HepG2 (cell line): ENCODE results near the gene HS3ST3B1. TPM values are rescaled to one million over a fixed set of nuclear protein-coding genes. Genes with fewer than 3 reads are reported as not detected.

ENCODE experiments used
- AGO2 ChIP-seq: fragments of 200-400 bp; formaldehyde crosslinking; optimal IDR thresholded peaks from 2 replicates; pipeline ENCODE3; 2017; ENCODE audit warnings: mild to moderate bottlenecking, low read depth, low read length, moderate library complexity
- CREBL2 ChIP-seq: sonication (generic); formaldehyde crosslinking; IDR thresholded peaks from 2 replicates; pipeline ENCODE4 v1.8.1; 2023; ENCODE audit warnings: missing genetic modification reagents, mild to moderate bottlenecking, borderline replicate concordance
- EP300 ChIP-seq, 3 experiments: sonication (generic) in 1 of 3; formaldehyde crosslinking in 1 of 3; IDR thresholded peaks; 2 replicates each; pipeline versions ENCODE4 v1.5.1 to v1.6.1; 2011 to 2020; ENCODE audit warnings: low read depth in 2 of 3, low read length in 2 of 3, borderline replicate concordance in 1 of 3, improper control_type of control experiment in 1 of 3, mild to moderate bottlenecking in 1 of 3, missing genetic modification reagents in 1 of 3, moderate library complexity in 1 of 3
- FOSL2 ChIP-seq: sonication (generic); formaldehyde crosslinking; IDR thresholded peaks from 2 replicates; pipeline ENCODE4 v1.4.0; 2020; ENCODE audit warnings: missing genetic modification reagents
- HNRNPL ChIP-seq: fragments of 200-400 bp; formaldehyde crosslinking; IDR thresholded peaks from 2 replicates; pipeline ENCODE4 v1.6.1; 2017; ENCODE audit warnings: mild to moderate bottlenecking, low read depth, low read length
- MAFG ChIP-seq: sonication (generic); formaldehyde crosslinking; IDR thresholded peaks from 2 replicates; pipeline ENCODE4 v1.5.1; 2020; ENCODE audit warnings: mild to moderate bottlenecking, missing genetic modification reagents
- MXD3 ChIP-seq: IDR thresholded peaks from 2 replicates; pipeline ENCODE4 v1.6.1; 2016; ENCODE audit warnings: mild to moderate bottlenecking, missing biosample characterization, missing genetic modification reagents
- NKX3-1 ChIP-seq: sonication (generic); formaldehyde crosslinking; IDR thresholded peaks from 2 replicates; pipeline ENCODE4 v1.5.0; 2020; ENCODE audit warnings: missing genetic modification reagents
- PHB2 ChIP-seq: fragments of 450-650 bp; IDR thresholded peaks from 2 replicates; pipeline ENCODE4 v1.6.1; 2018; ENCODE audit not compliant: partially characterized antibody
- PLRG1 ChIP-seq: fragments of 450-650 bp; conservative IDR thresholded peaks from 2 replicates; pipeline ENCODE4 v1.6.1; 2016
- SIN3A ChIP-seq: IDR thresholded peaks from 2 replicates; pipeline ENCODE4 v1.6.1; 2011; ENCODE audit warnings: low read depth, mild to moderate bottlenecking, control low read depth, low read length, borderline replicate concordance
- SMAD3 ChIP-seq: sonication (generic); formaldehyde crosslinking; IDR thresholded peaks from 2 replicates; pipeline ENCODE4 v1.4.0; 2020; ENCODE audit warnings: missing genetic modification reagents
- SMC3 ChIP-seq: IDR thresholded peaks from 2 replicates; pipeline ENCODE4 v1.6.1; 2011; ENCODE audit warnings: low read length, improper control_type of control experiment
- STAG1 ChIP-seq: sonication (generic); formaldehyde crosslinking; IDR thresholded peaks from 2 replicates; pipeline ENCODE4 v1.4.0; 2020; ENCODE audit warnings: missing genetic modification reagents
- TMF1 ChIP-seq: sonication (generic); formaldehyde crosslinking; IDR thresholded peaks from 2 replicates; pipeline ENCODE4 v1.8.1; 2022; ENCODE audit warnings: low read depth, missing genetic modification reagents
- TOPORS ChIP-seq: sonication (generic); formaldehyde crosslinking; IDR thresholded peaks from 2 replicates; pipeline ENCODE4 v1.8.0; 2023; ENCODE audit warnings: mild to moderate bottlenecking, missing genetic modification reagents
- TRIM24 ChIP-seq: sonication (generic); formaldehyde crosslinking; IDR thresholded peaks from 2 replicates; pipeline ENCODE4 v1.8.0; 2022; ENCODE audit warnings: mild to moderate bottlenecking, missing genetic modification reagents
- YEATS2 ChIP-seq: sonication (generic); formaldehyde crosslinking; IDR thresholded peaks from 2 replicates; pipeline ENCODE4 v1.4.0; 2020; ENCODE audit warnings: missing genetic modification reagents, borderline replicate concordance
- ZBTB39 ChIP-seq: sonication (generic); formaldehyde crosslinking; IDR thresholded peaks from 2 replicates; pipeline ENCODE4 v1.5.0; 2020; ENCODE audit warnings: missing genetic modification reagents
- ZMYM4 ChIP-seq: sonication (generic); formaldehyde crosslinking; IDR thresholded peaks from 2 replicates; pipeline ENCODE4 v1.8.1; 2023; ENCODE audit warnings: mild to moderate bottlenecking, missing genetic modification reagents
- ZNF552 ChIP-seq: sonication (generic); formaldehyde crosslinking; IDR thresholded peaks from 2 replicates; pipeline ENCODE4 v1.9.0; 2022; ENCODE audit warnings: missing genetic modification reagents, mild to moderate bottlenecking, borderline replicate concordance
- ZNF589 ChIP-seq: sonication (generic); formaldehyde crosslinking; conservative IDR thresholded peaks from 2 replicates; pipeline ENCODE4 v1.8.0; 2022; ENCODE audit warnings: mild to moderate bottlenecking, moderate library complexity, missing genetic modification reagents
- ZNF740 ChIP-seq: sonication (generic); formaldehyde crosslinking; IDR thresholded peaks from 2 replicates; pipeline ENCODE4 v1.4.0; 2020; ENCODE audit warnings: missing genetic modification reagents
- ZNF775 ChIP-seq: sonication (generic); formaldehyde crosslinking; IDR thresholded peaks from 2 replicates; pipeline ENCODE4 v1.4.0; 2020; ENCODE audit warnings: missing genetic modification reagents, mild to moderate bottlenecking, moderate library complexity, borderline replicate concordance
- polyA plus RNA-seq, 8 experiments: library from polyadenylated mRNA; depleted of rRNA in 3 of 8; stranded (reverse) in 7 of 8; unstranded in 1 of 8; fragments of >200 nt; fragmentation: Illumina TruSeq in 4 of 8; extraction: Trizol in 4 of 8; gene quantifications; 2 replicates each; pipeline versions ENCODE4 v1.2.1 to v1.2.3, GENCODE V29; 2011 to 2016; ENCODE audit warnings: low read depth in 4 of 8, missing spikeins in 1 of 8, mixed read lengths in 1 of 8; ENCODE audit not compliant: insufficient read depth in 1 of 8
- total RNA-seq, 5 experiments: library from RNA; depleted of rRNA; stranded (reverse); fragments of >200 nt; fragmentation: Illumina TruSeq; extraction: Trizol; gene quantifications; 2 replicates each; pipeline ENCODE4 v1.2.3, GENCODE V29; 2016; ENCODE audit warnings: low read depth in 1 of 5
- TF ChIP-seq, protein P1 (sequence below): sonication (generic); formaldehyde crosslinking; IDR thresholded peaks from 2 replicates; pipeline ENCODE4 v1.5.1; 2020; ENCODE audit warnings: mild to moderate bottlenecking, missing genetic modification reagents

Gene HS3ST3B1
- total and polyA plus RNA-seq, 2 of the 13 experiments (the other 11 are each of a cell fraction or from before 2014, with no cell fraction given), result 15.7 to 39.5 TPM

DNA sequence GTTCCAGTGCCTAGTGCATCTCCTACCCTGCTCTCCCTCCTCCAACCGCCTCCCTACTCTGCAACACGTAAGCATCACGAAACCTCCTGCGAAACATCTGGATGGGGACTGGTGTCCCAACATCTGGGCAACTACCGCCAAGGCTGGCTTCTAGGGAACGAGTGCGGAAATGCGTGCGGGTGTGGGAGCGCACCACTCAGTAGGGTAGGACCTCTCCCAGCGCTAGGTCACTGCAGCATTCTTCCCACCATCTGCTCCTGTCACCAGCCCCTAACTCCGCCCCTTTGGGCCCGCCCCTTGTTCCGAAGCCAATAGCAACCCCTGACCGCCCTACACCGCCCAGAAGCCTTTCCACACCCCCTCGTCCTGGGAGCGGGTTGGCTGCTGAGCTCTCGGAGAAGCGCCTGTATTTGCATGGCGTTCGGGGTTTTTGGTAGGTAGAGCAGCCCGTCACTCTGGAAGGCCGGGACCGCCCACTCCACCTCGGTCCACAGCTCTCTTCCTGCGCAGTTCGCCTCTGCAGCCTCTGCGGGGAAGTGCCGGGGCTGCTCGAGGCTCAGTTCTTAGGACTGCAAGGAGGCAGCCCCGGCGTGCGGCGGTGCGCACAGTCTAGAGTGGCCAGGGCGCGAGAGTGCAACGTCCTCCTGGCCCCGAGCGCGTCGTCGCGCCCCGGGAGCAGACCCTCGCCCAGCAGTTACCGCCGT lies at the start of gene HS3ST3B1 (continued):
- TF ChIP-seq MXD3, result peak; percentile 85
- 0 out of 2 replicates have a peak, but pooled peaks have one; percentile 49 for TF ChIP-seq YEATS2
- TF ChIP-seq SIN3A, result peak; percentile 97
- no peak for TF ChIP-seq HNRNPL
- TF ChIP-seq EP300 (IDR thresholded peaks at IDR 0.05; ENCODE audit: low read depth in 2 of 2, low read length in 2 of 2), result peak in 1 of 2 experiments; percentile 12; a peak in 1 of 4 replicates
- no peak for TF ChIP-seq EP300 (CRISPR knock-in tag; IDR thresholded peaks at IDR 0.05; ENCODE audit: borderline replicate concordance)
- peak; percentile 76 for TF ChIP-seq ZMYM4 (CRISPR knock-in tag)
- TF ChIP-seq TMF1 (CRISPR knock-in tag), result no peak; the same call in 1 of the 2 replicates
- TF ChIP-seq ZNF740 (CRISPR knock-in tag), result peak; percentile 84
- peak; percentile 33; the same call in 1 of the 2 replicates for TF ChIP-seq ZNF775 (CRISPR knock-in tag)
- no peak for TF ChIP-seq ZNF589
- peak; percentile 93 for TF ChIP-seq NKX3-1 (CRISPR knock-in tag)
- TF ChIP-seq CREBL2 (CRISPR knock-in tag), result no peak
- TF ChIP-seq ZNF552 (CRISPR knock-in tag), result no peak; the same call in 1 of the 2 replicates
- peak; percentile 34 for TF ChIP-seq STAG1 (CRISPR knock-in tag)
- TF ChIP-seq FOSL2 (CRISPR knock-in tag), result no peak
- no peak for TF ChIP-seq AGO2
- no peak for TF ChIP-seq MAFG
- TF ChIP-seq, protein P1, sequence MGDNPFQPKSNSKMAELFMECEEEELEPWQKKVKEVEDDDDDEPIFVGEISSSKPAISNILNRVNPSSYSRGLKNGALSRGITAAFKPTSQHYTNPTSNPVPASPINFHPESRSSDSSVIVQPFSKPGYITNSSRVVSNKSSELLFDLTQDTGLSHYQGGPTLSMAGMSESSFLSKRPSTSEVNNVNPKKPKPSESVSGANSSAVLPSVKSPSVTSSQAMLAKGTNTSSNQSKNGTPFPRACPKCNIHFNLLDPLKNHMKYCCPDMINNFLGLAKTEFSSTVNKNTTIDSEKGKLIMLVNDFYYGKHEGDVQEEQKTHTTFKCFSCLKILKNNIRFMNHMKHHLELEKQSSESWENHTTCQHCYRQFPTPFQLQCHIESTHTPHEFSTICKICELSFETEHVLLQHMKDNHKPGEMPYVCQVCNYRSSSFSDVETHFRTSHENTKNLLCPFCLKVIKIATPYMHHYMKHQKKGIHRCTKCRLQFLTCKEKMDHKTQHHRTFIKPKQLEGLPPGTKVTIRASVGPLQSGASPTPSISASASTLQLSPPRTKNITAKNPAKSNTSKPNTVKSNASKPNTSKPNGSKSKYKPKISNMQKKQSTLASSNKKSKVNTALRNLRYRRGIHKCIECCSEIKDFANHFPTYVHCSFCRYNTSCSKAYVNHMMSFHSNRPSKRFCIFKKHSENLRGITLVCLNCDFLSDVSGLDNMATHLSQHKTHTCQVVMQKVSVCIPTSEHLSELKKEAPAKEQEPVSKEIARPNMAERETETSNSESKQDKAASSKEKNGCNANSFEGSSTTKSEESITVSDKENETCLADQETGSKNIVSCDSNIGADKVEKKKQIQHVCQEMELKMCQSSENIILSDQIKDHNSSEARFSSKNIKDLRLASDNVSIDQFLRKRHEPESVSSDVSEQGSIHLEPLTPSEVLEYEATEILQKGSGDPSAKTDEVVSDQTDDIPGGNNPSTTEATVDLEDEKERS (CRISPR knock-in tag), result 0 out of 2 replicates have a peak, but pooled peaks have one; percentile 13
- TF ChIP-seq TRIM24, result no peak
- no peak for TF ChIP-seq ZBTB39
- no peak for TF ChIP-seq PLRG1
- TF ChIP-seq SMAD3 (CRISPR knock-in tag), result no peak; the same call in none of the 2 replicates
- TF ChIP-seq PHB2, result no peak
- TF ChIP-seq TOPORS (CRISPR knock-in tag), result no peak; the same call in 1 of the 2 replicates
- TF ChIP-seq SMC3, result no peak
